ENCODE measurements around the gene LIMS1.

The LIMS1 gene

DNA sequence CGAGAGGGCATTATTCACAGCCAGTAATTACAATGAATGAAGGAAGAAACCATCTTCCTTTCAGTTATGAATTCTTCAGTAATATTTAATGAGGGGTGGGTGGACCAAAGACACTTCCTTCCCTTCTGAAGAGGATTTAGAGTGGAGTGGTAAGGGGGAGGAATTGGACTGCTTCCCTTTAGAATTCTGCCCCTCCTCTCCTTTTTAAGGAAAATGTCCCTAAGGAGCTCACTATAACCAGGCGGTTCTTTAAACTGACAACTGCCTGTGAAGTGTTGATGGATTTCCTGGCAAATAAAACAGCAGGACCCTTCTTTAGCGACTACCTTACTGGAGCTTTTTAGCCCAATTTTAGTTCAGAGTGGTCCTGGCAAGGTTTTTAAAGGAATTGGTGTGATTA lies 86.4 kb downstream of the LIMS1 start:
- Histone ChIP-seq H3K36me3 (no peaks in the 10 kb centered on the region), H3K4me3 (ENCODE audit: low read depth, low read length) (no peak overlapping the region), H3K4me1 (0 out of 2 replicates have a peak, but pooled peaks cover under 1% of the 10 kb centered on the region), H3K9me3 (no peaks in the 10 kb centered on the region), H3K27me3 (no peaks in the 10 kb centered on the region)
- TF ChIP-seq, protein P1, sequence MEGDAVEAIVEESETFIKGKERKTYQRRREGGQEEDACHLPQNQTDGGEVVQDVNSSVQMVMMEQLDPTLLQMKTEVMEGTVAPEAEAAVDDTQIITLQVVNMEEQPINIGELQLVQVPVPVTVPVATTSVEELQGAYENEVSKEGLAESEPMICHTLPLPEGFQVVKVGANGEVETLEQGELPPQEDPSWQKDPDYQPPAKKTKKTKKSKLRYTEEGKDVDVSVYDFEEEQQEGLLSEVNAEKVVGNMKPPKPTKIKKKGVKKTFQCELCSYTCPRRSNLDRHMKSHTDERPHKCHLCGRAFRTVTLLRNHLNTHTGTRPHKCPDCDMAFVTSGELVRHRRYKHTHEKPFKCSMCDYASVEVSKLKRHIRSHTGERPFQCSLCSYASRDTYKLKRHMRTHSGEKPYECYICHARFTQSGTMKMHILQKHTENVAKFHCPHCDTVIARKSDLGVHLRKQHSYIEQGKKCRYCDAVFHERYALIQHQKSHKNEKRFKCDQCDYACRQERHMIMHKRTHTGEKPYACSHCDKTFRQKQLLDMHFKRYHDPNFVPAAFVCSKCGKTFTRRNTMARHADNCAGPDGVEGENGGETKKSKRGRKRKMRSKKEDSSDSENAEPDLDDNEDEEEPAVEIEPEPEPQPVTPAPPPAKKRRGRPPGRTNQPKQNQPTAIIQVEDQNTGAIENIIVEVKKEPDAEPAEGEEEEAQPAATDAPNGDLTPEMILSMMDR (IDR thresholded peaks at IDR 0.05; ENCODE audit: low read depth, low read length), result no peak
- no peak for DNase-seq

DNA sequence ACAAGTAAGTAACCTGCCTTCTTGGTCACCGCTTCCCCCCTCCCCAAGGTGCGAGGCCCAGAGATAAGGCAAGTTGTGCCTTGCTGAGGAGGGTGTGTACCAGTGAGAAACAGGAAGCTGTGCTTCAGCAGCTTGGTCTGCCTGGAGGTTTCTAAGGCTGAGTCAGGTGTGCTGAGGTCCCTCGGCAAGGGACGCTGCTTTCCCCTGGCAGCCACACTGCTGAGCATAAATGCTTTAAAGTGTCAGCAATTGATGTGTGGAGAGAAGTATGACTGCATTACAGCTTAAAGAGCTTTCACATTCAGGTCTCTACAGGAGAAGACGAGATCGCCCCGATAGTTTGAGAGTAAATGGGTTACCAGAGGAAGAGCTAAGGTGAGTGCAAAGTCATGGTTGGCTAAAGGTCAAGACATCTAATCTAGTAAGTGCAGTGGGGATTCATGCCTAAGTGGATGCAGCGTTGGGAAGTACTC lies 86.9 kb downstream of the LIMS1 start:
- H3K4me1 ChIP-seq, result no peaks in the 10 kb centered on the region
- no peaks in the 10 kb centered on the region for H3K36me3 ChIP-seq
- H3K9me3 ChIP-seq, result no peaks in the 10 kb centered on the region
- no peaks in the 10 kb centered on the region for H3K27me3 ChIP-seq
- DNase-seq, result no peak
- TF ChIP-seq, protein P1 (IDR thresholded peaks at IDR 0.05; ENCODE audit: low read depth, low read length), result no peak
- no peak overlapping the region for H3K4me3 ChIP-seq (ENCODE audit: low read depth, low read length)

DNA sequence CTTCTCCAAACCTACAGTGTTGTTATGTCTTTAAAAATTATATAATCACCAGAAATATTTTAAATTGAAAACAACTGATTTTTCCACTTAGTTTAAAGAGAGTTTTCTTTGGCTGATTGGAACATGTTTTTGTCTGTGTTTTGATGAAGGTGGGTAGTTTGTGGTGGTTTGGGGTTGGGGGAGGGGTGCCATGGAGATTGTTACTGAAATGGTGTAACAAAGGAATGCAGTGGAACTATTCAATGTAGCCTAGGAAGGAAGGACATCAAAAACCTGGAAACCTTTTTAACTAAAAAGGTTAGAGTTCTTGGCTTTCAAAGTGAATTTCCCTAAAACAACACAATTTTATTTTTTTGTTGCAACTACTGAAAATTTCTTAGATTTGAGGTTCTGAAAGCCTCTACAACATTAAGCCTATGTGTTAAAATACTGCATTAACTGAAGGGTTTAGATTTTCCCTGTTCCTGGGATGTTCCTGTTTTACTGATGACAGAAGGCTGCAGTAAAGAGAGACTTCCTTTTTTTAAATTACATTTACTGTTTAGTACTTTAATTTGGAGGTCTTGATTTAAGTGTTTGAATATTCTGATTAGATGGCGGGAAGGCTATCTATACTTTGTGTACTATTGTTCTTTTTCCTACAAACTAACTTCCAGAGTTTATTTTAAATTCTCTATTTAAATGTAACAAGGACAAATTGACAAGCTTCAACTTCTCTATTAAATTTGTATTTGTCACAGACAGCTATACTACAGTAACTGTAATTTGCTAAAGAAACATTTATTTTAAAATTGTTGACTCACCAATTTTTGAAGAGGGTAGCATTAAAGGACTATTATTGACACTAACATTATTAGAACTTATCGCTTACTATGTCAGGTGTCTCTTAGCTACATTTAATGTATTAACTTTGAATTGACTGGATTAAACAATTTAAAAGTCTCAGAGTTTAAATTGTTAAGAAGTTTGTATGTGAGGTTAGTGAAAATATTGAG lies 87.7 kb downstream of the LIMS1 start:
- no peak overlapping the region for H3K4me3 ChIP-seq (ENCODE audit: low read depth, low read length)
- no peak for DNase-seq
- H3K4me1 ChIP-seq, result no peaks in the 10 kb centered on the region
- no peaks in the 10 kb centered on the region for H3K27me3 ChIP-seq
- TF ChIP-seq, protein P1 (IDR thresholded peaks at IDR 0.05; ENCODE audit: low read depth, low read length), result no peak
- no peaks in the 10 kb centered on the region for H3K36me3 ChIP-seq
- no peaks in the 10 kb centered on the region for H3K9me3 ChIP-seq

DNA sequence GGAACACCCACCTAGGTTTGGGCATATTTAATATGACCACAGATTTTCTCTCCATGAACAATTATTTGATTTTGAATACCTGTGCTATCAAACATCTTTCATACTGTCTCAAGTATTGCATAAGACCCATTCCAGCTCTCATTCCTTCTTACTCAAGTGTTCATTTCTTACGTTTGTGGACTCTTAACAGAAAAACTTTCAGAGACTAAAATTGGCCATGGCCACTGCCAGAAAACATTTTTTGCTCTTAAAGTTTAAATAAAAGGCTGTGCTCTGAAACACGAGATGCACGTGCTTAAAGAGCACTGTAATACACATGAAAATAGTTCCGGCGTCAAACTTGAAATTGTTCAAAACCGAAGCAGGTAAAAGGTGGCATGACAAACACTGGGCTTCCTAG lies 89.3 kb downstream of the LIMS1 start:
- TF ChIP-seq, protein P1 (IDR thresholded peaks at IDR 0.05; ENCODE audit: low read depth, low read length), result no peak
- Histone ChIP-seq H3K36me3 (no peaks in the 10 kb centered on the region), H3K4me1 (no peaks in the 10 kb centered on the region), H3K27me3 (no peaks in the 10 kb centered on the region), H3K4me3 (ENCODE audit: low read depth, low read length) (no peak overlapping the region), H3K9me3 (no peaks in the 10 kb centered on the region)
- no peak for DNase-seq

DNA sequence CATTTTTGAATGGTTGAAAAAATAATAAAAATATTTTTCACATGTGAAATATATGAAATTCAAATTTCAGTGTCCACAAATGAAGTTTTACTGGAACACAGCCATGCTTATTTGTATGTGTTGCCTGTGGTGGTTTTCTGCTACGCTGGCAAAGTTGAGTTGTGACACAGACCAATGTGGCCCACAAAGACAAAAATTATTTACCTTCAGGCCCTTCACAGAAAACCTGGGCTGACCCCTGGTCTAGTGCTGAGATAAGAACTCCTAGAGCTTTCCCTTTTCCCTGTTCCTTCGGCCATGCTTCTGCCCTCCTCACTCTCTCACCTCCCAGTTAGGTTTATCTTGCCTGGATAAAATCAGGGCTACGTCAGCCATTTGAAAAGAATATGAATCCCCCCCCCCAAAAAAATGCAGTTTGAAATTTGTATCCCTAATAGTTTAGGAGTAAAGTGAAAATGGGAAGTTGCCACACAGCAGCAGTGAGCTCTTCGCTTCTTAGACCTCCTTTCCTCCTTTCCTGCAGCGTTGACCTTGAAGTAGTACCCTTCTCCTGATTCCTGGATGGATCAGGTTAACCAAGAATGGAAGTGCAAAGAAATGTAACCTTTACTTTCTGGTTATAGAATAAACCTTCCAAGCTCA lies 91.0 kb downstream of the LIMS1 start:
- Histone ChIP-seq H3K36me3 (no peaks in the 10 kb centered on the region), H3K27me3 (no peaks in the 10 kb centered on the region), H3K4me1 (no peaks in the 10 kb centered on the region), H3K4me3 (ENCODE audit: low read depth, low read length) (no peak overlapping the region), H3K9me3 (no peaks in the 10 kb centered on the region)
- TF ChIP-seq, protein P1 (IDR thresholded peaks at IDR 0.05; ENCODE audit: low read depth, low read length), result no peak
- DNase-seq, result no peak

All from BE2C (cell line).